GM12878 (cell line): ENCODE results near the gene PKP3. TPM values are rescaled to one million over a fixed set of nuclear protein-coding genes. Genes with fewer than 3 reads are reported as not detected.

ENCODE experiments used
- ATAC-seq: fragments of 200-7000 bp; cut with Tn5 transposase; 3 replicates; pipeline ENCODE4 v1.9.1; 2020; ENCODE audit warnings: mild to moderate bottlenecking, moderate library complexity
- BruUV-seq: library from RNA; stranded (reverse); fragments of 400-500 nt; replicated peaks from 2 replicates; lab custom pipeline; 2021; lab: Mats Ljungman, UMichigan
- CTCF ChIA-PET: fragments of 300-600 bp; sonication (Branson Sonifier 250); formaldehyde crosslinking; extraction: SDS; loops from one replicate; lab custom pipeline; 2021; ENCODE audit warnings: inconsistent platforms; lab: Yijun Ruan, JAX
- POLR2A ChIA-PET: fragments of 350-600 bp; formaldehyde crosslinking; extraction: SDS; loops from one replicate; lab custom pipeline; 2021; ENCODE audit warnings: inconsistent platforms; lab: Charles Lee
- RAD21 ChIA-PET: fragments of 300-600 bp; sonication (Branson Sonifier 250); formaldehyde crosslinking; loops from one replicate; lab custom pipeline; 2023; ENCODE audit warnings: antibody characterized with exemption; ENCODE audit not compliant: unreplicated experiment; lab: Charles Lee
- SMC1A ChIA-PET: fragments of 300-600 bp; sonication (Branson Sonifier 250); formaldehyde crosslinking; loops from one replicate; lab custom pipeline; 2023; ENCODE audit not compliant: unreplicated experiment, uncharacterized antibody; lab: Charles Lee
- DNase-seq: peaks from one replicate; pipeline ENCODE4 v3.0.0-alpha.2; 2011; ENCODE audit warnings: low read depth, low spot score
- FAIRE-seq: peaks from 3 replicates; lab custom pipeline; 2011; peaks lifted over from hg19 to GRCh38; lab: Jason Lieb, UNC
- H2AFZ ChIP-seq: 2 replicates; pipeline ENCODE4 v1.6.0; 2011; ENCODE audit warnings: low read depth, low read length, control low read depth; ENCODE audit not compliant: control insufficient read depth
- H3K27ac ChIP-seq: 2 replicates; pipeline ENCODE4 v1.5.1; 2011; ENCODE audit warnings: control low read depth; ENCODE audit not compliant: control insufficient read depth, insufficient read depth
- H3K27me3 ChIP-seq, 2 experiments: replicated peaks in 1 of 2; 2 replicates each; pipeline versions ENCODE4 v1.6.0 to v1.6.1; 2011; ENCODE audit warnings: low read length in 1 of 2; ENCODE audit not compliant: control insufficient read depth in 2 of 2, insufficient read depth in 2 of 2
- H3K36me3 ChIP-seq, 2 experiments: 2 replicates each; pipeline ENCODE4 v1.5.1; 2011; ENCODE audit warnings: low read length in 1 of 2; ENCODE audit not compliant: control insufficient read depth in 2 of 2, insufficient read depth in 2 of 2
- H3K4me1 ChIP-seq: 2 replicates; pipeline ENCODE4 v1.6.1; 2011; ENCODE audit warnings: mild to moderate bottlenecking, low read length, moderate library complexity, mixed read lengths; ENCODE audit not compliant: control insufficient read depth, insufficient read depth
- H3K4me2 ChIP-seq: 2 replicates; pipeline ENCODE4 v1.6.0; 2011; ENCODE audit warnings: control low read depth; ENCODE audit not compliant: control insufficient read depth, insufficient read depth
- H3K4me3 ChIP-seq: fragments of 200-600 bp; sonication (generic); 2 replicates; pipeline ENCODE4 v1.5.1; 2016
- H3K79me2 ChIP-seq: 2 replicates; pipeline ENCODE4 v1.6.0; 2011; ENCODE audit warnings: low read length; ENCODE audit not compliant: control insufficient read depth, insufficient read depth
- H3K9ac ChIP-seq: 2 replicates; pipeline ENCODE4 v1.8.0; 2011; ENCODE audit warnings: low read length, control low read depth, mixed read lengths; ENCODE audit not compliant: control insufficient read depth, insufficient read depth
- H3K9me3 ChIP-seq: replicated peaks from 3 replicates; pipeline ENCODE4 v1.5.1; 2011; ENCODE audit warnings: mild to moderate bottlenecking, low read length; ENCODE audit not compliant: control insufficient read depth, insufficient read depth
- H4K20me1 ChIP-seq: 2 replicates; pipeline ENCODE4 v1.6.0; 2011; ENCODE audit not compliant: control insufficient read depth, insufficient read depth
- CBFB ChIP-seq: IDR thresholded peaks from 2 replicates; pipeline ENCODE4 v1.6.1; 2016; ENCODE audit warnings: antibody characterized with exemption, low read depth
- CTCF ChIP-seq, 3 experiments: IDR thresholded peaks in 2 of 3; conservative IDR thresholded peaks in 1 of 3; 2 replicates each; pipeline ENCODE4 v1.5.1; 2011; ENCODE audit warnings: low read depth in 3 of 3, low read length in 3 of 3, mild to moderate bottlenecking in 3 of 3, control low read depth in 2 of 3, moderate library complexity in 2 of 3, inconsistent platforms in 1 of 3, mixed read lengths in 1 of 3; ENCODE audit not compliant: control insufficient read depth in 2 of 3, insufficient read depth in 1 of 3; ENCODE audit errors: extremely low read depth in 1 of 3
- E2F4 ChIP-seq: IDR thresholded peaks from 2 replicates; pipeline ENCODE4 v1.6.1; 2012; ENCODE audit warnings: low read depth, low read length, improper control_type of control experiment
- HDAC6 ChIP-seq: fragments of 200-600 bp; sonication (generic); IDR thresholded peaks from one replicate; pipeline ENCODE4 v1.8.0; 2017; ENCODE audit warnings: antibody characterized with exemption; ENCODE audit not compliant: unreplicated experiment
- NFYB ChIP-seq: IDR thresholded peaks from 2 replicates; pipeline ENCODE4 v1.6.1; 2011; ENCODE audit warnings: low read depth, mild to moderate bottlenecking, low read length, improper control_type of control experiment, moderate library complexity; ENCODE audit not compliant: insufficient read depth
- REST ChIP-seq: IDR thresholded peaks from 2 replicates; pipeline ENCODE4 v1.6.1; 2012; ENCODE audit warnings: mild to moderate bottlenecking, low read depth, low read length
- SUZ12 ChIP-seq: fragments of 200-600 bp; sonication (generic); IDR thresholded peaks from one replicate; pipeline ENCODE4 v1.6.1; 2018; ENCODE audit warnings: antibody characterized with exemption, mild to moderate bottlenecking; ENCODE audit not compliant: unreplicated experiment
- TCF3 ChIP-seq: IDR thresholded peaks from 2 replicates; pipeline ENCODE4 v1.6.1; 2012; ENCODE audit warnings: low read depth, mild to moderate bottlenecking, low read length, borderline replicate concordance; ENCODE audit not compliant: insufficient read depth
- WRNIP1 ChIP-seq: IDR thresholded peaks from 2 replicates; pipeline ENCODE4 v1.6.1; 2011; ENCODE audit warnings: low read depth, low read length, improper control_type of control experiment, borderline replicate concordance
- ZBED1 ChIP-seq: IDR thresholded peaks from 2 replicates; pipeline ENCODE4 v1.6.1; 2016; ENCODE audit warnings: borderline replicate concordance
- ZNF592 ChIP-seq: fragments of 450-650 bp; IDR thresholded peaks from 2 replicates; pipeline ENCODE4 v1.6.1; 2017; ENCODE audit warnings: mild to moderate bottlenecking, moderate library complexity
- WGBS: methylation state at CpG from one replicate; pipeline ENCODE4 v1.1.6; 2016; ENCODE audit warnings: low lambda C conversion rate; ENCODE audit not compliant: insufficient replicate concordance, insufficient coverage; ENCODE audit errors: missing lambda C conversion rate; 5-methylcytosine and 5-hydroxymethylcytosine counted together
- in situ Hi-C: fragments of 300-500 bp; cut with MboI; formaldehyde crosslinking; loops from 9 replicates; pipeline ENCODE4 v1.14.3; 2018; ENCODE audit warnings: mixed read lengths
- intact Hi-C: fragments of 100-400 bp; cut with micrococcal nuclease; formaldehyde crosslinking; loops from one replicate; pipeline ENCODE4 v1.14.2; 2022; ENCODE audit not compliant: unreplicated experiment
- polyA plus RNA-seq, 11 experiments: library from polyadenylated mRNA; depleted of rRNA in 4 of 11; unstranded in 6 of 11; stranded (reverse) in 5 of 11; fragments of >200 nt; fragmentation: Nextera tagmentation in 4 of 11; fragmentation: Illumina TruSeq in 1 of 11; extraction: Ambion mirVana in 4 of 11; extraction: Trizol in 1 of 11; gene quantifications; 1 replicate in 1 of 11; 2 replicates in 10 of 11; pipeline versions ENCODE4 v1.2.1 to v1.2.3, GENCODE V29; 2011 to 2016; ENCODE audit warnings: inconsistent platforms in 2 of 11, missing spikeins in 2 of 11, low read depth in 1 of 11
- total RNA-seq, 4 experiments: library from RNA; depleted of rRNA in 3 of 4; stranded (reverse); fragments of >200 nt in 3 of 4; fragmentation: Illumina TruSeq in 1 of 4; extraction: Trizol in 1 of 4; gene quantifications; 2 replicates each; pipeline versions ENCODE4 v1.2.1 to v1.2.3, GENCODE V29; 2013 to 2021

PKP3 gene
- total and polyA plus RNA-seq, 10 of the 15 experiments (the other 5 are each of a cell fraction or from before 2014, with no cell fraction given) = 0.45 to 0.90 TPM; not detected in 8

- H3K79me2 ChIP-seq = no peaks in the 10 kb centered on the region
- no peaks in the 10 kb centered on the region for H3K9me3 ChIP-seq
- no peak overlapping the region for H3K27ac ChIP-seq
- in situ Hi-C loops (no loop called here), intact Hi-C loops (no loop called here)
- BruUV-seq = no TSS peak
- ATAC-seq (no peak), FAIRE-seq (no peak), DNase-seq (no peak)
- no peaks in the 10 kb centered on the region; a peak in 1 of 4 replicates for H3K36me3 ChIP-seq
- WGBS = 84% methylated on average over 10 of the region's 20 CpGs
- H3K27me3 ChIP-seq = no peaks in the 10 kb centered on the region
- no peak overlapping the region for H3K4me3 ChIP-seq
- no peak overlapping the region for H2AFZ ChIP-seq
- ChIA-PET RAD21 (no interaction called here), CTCF (no interaction called here), POLR2A (no interaction called here), SMC1A (no interaction called here)
- no peak overlapping the region for H3K4me2 ChIP-seq
- no peaks in the 10 kb centered on the region for H3K4me1 ChIP-seq
- H4K20me1 ChIP-seq = no peaks in the 10 kb centered on the region
- H3K9ac ChIP-seq = no peak overlapping the region
- no peak for TF ChIP-seq ZNF592
- no peak for TF ChIP-seq SUZ12
- no peak for TF ChIP-seq REST
- no peak for TF ChIP-seq NFYB
- TF ChIP-seq WRNIP1 = no peak
- TF ChIP-seq HDAC6 = no peak
- no peak for TF ChIP-seq ZBED1
- TF ChIP-seq E2F4 = no peak
- no peak for TF ChIP-seq CTCF (IDR thresholded peaks at IDR 0.05 in 2 of 3, conservative IDR thresholded peaks at IDR 0.05 in 1 of 3; ENCODE audit: control insufficient read depth in 2 of 3, extremely low read depth in 1 of 3, insufficient read depth in 1 of 3, low read depth in 3 of 3, low read length in 3 of 3)
- TF ChIP-seq CBFB = no peak
- TF ChIP-seq TCF3 = no peak
Measured at GRCh38 chr11:433641-434040, 39.6 kb downstream of the PKP3 start.
